Stomach (tissue), 9 donors: ENCODE results near the gene NEUROD6. TPM values are rescaled to one million over a fixed set of nuclear protein-coding genes. Genes with fewer than 3 reads are reported as not detected.

ENCODE experiments used
- DNase-seq, 2 donors: peaks; one replicate each; pipeline versions ENCODE4 v3.0.0 to v3.0.0-alpha.2; 2013 to 2019
- H3K27ac ChIP-seq, 5 donors: fragments of 200-600 bp in 4 of 5; sonication (generic) in 4 of 5; one replicate each; pipeline ENCODE4 v1.5.1; 2013 to 2019; ENCODE audit warnings: mild to moderate bottlenecking in 1 of 5, moderate library complexity in 1 of 5
- H3K27me3 ChIP-seq, 3 donors: fragments of 200-600 bp; sonication (generic); one replicate each; pipeline ENCODE4 v1.5.1; 2017 to 2019; ENCODE audit warnings: mixed run types in 1 of 3
- H3K36me3 ChIP-seq, 4 donors: fragments of 200-600 bp; sonication (generic); 1 replicate in 3 of 4; 2 replicates in 1 of 4; pipeline ENCODE4 v1.5.1; 2016 to 2019
- H3K4me1 ChIP-seq, 4 donors: fragments of 200-600 bp; sonication (generic); one replicate each; pipeline ENCODE4 v1.5.1; 2016 to 2019
- H3K4me3 ChIP-seq, 4 donors: fragments of 200-600 bp; sonication (generic) in 3 of 4; one replicate each; pipeline ENCODE4 v1.5.1; 2016 to 2019; ENCODE audit warnings: mild to moderate bottlenecking in 1 of 4
- H3K9me3 ChIP-seq, 4 donors: fragments of 200-600 bp; sonication (generic); one replicate each; pipeline ENCODE4 v1.5.1; 2016 to 2019
- CTCF ChIP-seq, 7 experiments: fragments of 450-650 bp in 4 of 7; fragments of 200-600 bp in 3 of 7; sonication (generic) in 3 of 7; IDR thresholded peaks; one replicate each; pipeline ENCODE4 v1.5.1; 2016 to 2019; ENCODE audit warnings: antibody characterized with exemption in 7 of 7, control low read depth in 2 of 7, mild to moderate bottlenecking in 1 of 7
- EP300 ChIP-seq: sonication (generic); formaldehyde crosslinking; IDR thresholded peaks from one replicate; pipeline ENCODE4 v1.6.1; 2017; ENCODE audit warnings: antibody characterized with exemption
- POLR2A ChIP-seq, 4 donors: fragments of 450-650 bp; IDR thresholded peaks; one replicate each; pipeline ENCODE4 v1.6.1; 2016; ENCODE audit warnings: antibody characterized with exemption in 4 of 4, control low read depth in 2 of 4, mild to moderate bottlenecking in 1 of 4, moderate library complexity in 1 of 4
- POLR2AphosphoS5 ChIP-seq, 3 donors: sonication (generic); formaldehyde crosslinking; IDR thresholded peaks; one replicate each; pipeline ENCODE4 v1.6.1; 2016; ENCODE audit warnings: antibody characterized with exemption in 3 of 3
- WGBS, 5 donors: extraction: QIAGEN DNeasy Blood & Tissue Kit in 3 of 5; methylation state at CpG; one replicate each; pipeline versions ENCODE4 v1.1.5 to v1.1.7; 2013 to 2018; 5-methylcytosine and 5-hydroxymethylcytosine counted together
- intact Hi-C: fragments of 100-400 bp; cut with DNase I; formaldehyde crosslinking; loops from one replicate; pipeline ENCODE4 v1.15.1; 2023; ENCODE audit warnings: low total_unique reads
- polyA plus RNA-seq, 3 donors: library from polyadenylated mRNA; stranded (reverse); fragments of 200-250 nt; gene quantifications; one replicate each; pipeline ENCODE4 v1.2.3, GENCODE V29; 2013
- total RNA-seq, 5 donors: library from RNA; depleted of rRNA; stranded (reverse); fragments of >200 nt; gene quantifications; one replicate each; pipeline versions ENCODE4 v1.1.0 to v1.2.3, GENCODE V29; 2014 to 2016
- donor health status: healthy with polysubstance abuse.
- donor health status: Bipolar disorder and iron deficiency.
- donor health status: healthy.

Gene NEUROD6
- total and polyA plus RNA-seq, 8 donors, result not detected

- H3K27me3 ChIP-seq, result no peaks in the 10 kb centered on the region
- no peaks in the 10 kb centered on the region for H3K36me3 ChIP-seq
- no peak overlapping the region for H3K27ac ChIP-seq
- intact Hi-C loops, result no loop called here
- peaks cover 0 to 3% (median 0%) of the 10 kb centered on the region in 4 donors for H3K9me3 ChIP-seq
- no peak for DNase-seq
- H3K4me3 ChIP-seq, result no peak overlapping the region
- no peaks in the 10 kb centered on the region for H3K4me1 ChIP-seq
- TF ChIP-seq POLR2A (IDR thresholded peaks at IDR 0.05) (no peak), CTCF (IDR thresholded peaks at IDR 0.05) (no peak), POLR2AphosphoS5 (IDR thresholded peaks at IDR 0.05) (no peak), EP300 (no peak)
- WGBS, 5 donors, result 63 to 86% (median 83%) methylated on average over 1 of the region's 1 CpG
These were observed 17.4 kb downstream of the NEUROD6 start for GRCh38 chr7:31323101-31323500.

GRCh38 chr7:31320675-31321074, 19.9 kb downstream of the NEUROD6 start:
- H3K4me1 ChIP-seq, result no peaks in the 10 kb centered on the region
- no peak for TF ChIP-seq POLR2A (IDR thresholded peaks at IDR 0.05)
- TF ChIP-seq EP300, result no peak
- TF ChIP-seq CTCF (IDR thresholded peaks at IDR 0.05), result no peak
- TF ChIP-seq POLR2AphosphoS5 (IDR thresholded peaks at IDR 0.05), result no peak
- H3K9me3 ChIP-seq, result no peaks in the 10 kb centered on the region
- H3K4me3 ChIP-seq, result no peak overlapping the region
- no peaks in the 10 kb centered on the region for H3K27me3 ChIP-seq
- DNase-seq, result no peak
- H3K27ac ChIP-seq, result no peak overlapping the region
- intact Hi-C loops, result no loop called here
- H3K36me3 ChIP-seq, result no peaks in the 10 kb centered on the region

- Histone ChIP-seq H3K36me3 (no peaks in the 10 kb centered on the region), H3K4me3 (no peak overlapping the region), H3K4me1 (no peaks in the 10 kb centered on the region), H3K27me3 (no peaks in the 10 kb centered on the region), H3K27ac (no peak overlapping the region), H3K9me3 (no peaks in the 10 kb centered on the region)
- intact Hi-C loops, result no loop called here
- TF ChIP-seq POLR2A (IDR thresholded peaks at IDR 0.05) (no peak), POLR2AphosphoS5 (IDR thresholded peaks at IDR 0.05) (no peak), EP300 (no peak), CTCF (IDR thresholded peaks at IDR 0.05) (no peak)
- 50 to 60% (median 56%) methylated on average over 5 of the region's 5 CpGs for WGBS, 5 donors
- peak in 1 of 2 donors; percentile 25 for DNase-seq
These were observed 22.2 kb downstream of the NEUROD6 start for GRCh38 chr7:31318313-31318712.

- Histone ChIP-seq H3K36me3 (no peaks in the 10 kb centered on the region), H3K27ac (no peak overlapping the region), H3K4me3 (no peak overlapping the region), H3K4me1 (no peaks in the 10 kb centered on the region), H3K27me3 (no peaks in the 10 kb centered on the region), H3K9me3 (no peaks in the 10 kb centered on the region)
- no peak for DNase-seq
- intact Hi-C loops, result no loop called here
- TF ChIP-seq POLR2A (IDR thresholded peaks at IDR 0.05) (no peak), POLR2AphosphoS5 (IDR thresholded peaks at IDR 0.05) (no peak), EP300 (no peak), CTCF (IDR thresholded peaks at IDR 0.05) (no peak)
- 81 to 89% (median 85%) methylated on average over 2 of the region's 2 CpGs for WGBS, 5 donors
These were observed 23.6 kb downstream of the NEUROD6 start for GRCh38 chr7:31316876-31317275.
